ENCODE data around the gene CCDC106. TPM values are rescaled to one million over a fixed set of nuclear protein-coding genes. Genes with fewer than 3 reads are reported as not detected.
A peak's percentile ranks its signal among the peaks of the same experiment; 100 is the strongest.

CCDC106 gene
- total RNA-seq, 1 donor from 2014 or later: 8.0 TPM

DNA sequence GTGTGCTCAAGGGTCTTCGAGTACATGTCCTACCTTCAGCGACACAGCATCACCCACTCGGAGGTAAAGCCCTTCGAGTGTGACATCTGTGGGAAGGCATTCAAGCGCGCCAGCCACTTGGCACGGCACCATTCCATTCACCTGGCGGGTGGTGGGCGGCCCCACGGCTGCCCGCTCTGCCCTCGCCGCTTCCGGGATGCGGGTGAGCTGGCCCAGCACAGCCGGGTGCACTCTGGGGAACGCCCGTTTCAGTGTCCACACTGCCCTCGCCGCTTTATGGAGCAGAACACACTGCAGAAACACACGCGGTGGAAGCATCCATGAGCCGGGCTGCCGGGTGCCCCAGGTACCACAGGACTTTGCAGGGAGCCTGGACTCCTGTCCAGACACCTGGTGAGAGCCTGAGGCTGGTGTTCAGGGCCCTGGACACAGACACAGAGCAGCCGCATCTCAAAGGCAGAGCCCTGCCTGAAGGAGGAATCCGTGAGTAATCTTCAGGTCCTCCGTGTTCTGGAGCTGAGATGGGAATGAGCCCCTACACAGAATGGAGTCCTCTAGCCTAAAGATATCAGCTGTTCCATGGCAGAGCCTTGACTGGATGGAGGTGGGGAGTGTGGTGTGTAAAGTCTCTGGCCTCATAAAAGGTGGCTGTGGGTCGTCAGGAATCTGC lies 3.0 kb upstream of the CCDC106 start:
- peak overlapping the region; percentile 90 for H3K4me3 Mint-ChIP-seq
- H3K4me1 Mint-ChIP-seq: peaks cover 34% of the 10 kb centered on the region
- H3K36me3 Mint-ChIP-seq (ENCODE audit: low read depth): peaks cover 46% of the 10 kb centered on the region
- no peaks in the 10 kb centered on the region for H3K9me3 Mint-ChIP-seq
- DNase-seq: no peak
- no peaks in the 10 kb centered on the region for H3K27me3 Mint-ChIP-seq
- intact Hi-C loops (cut with micrococcal nuclease): loop anchor here (5.0 kb wide), 1 partner anchor 528 kb away; the partner anchor contains the start of gene PPP1R12C
- peak overlapping the region; percentile 97 for H3K27ac Mint-ChIP-seq

DNA sequence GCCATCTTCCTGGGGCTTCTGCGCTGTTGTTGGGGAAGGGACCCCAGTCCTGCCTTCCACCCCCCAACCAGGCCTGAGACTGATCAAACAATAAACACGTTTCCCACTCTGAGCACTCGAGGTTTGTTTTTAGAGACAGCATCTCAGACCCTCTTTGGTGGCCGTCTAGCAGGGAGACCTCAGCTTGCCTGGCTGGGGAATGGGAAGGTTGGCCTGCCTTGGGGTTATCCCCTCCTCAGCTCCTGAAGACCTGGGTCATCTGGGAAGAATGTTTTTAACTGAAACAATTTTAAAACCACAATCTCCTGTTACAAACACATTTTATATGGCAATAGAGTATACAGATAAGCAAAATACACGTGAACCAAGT lies 2.5 kb upstream of the CCDC106 start:
- intact Hi-C loops (cut with micrococcal nuclease): no loop called here
- no peaks in the 10 kb centered on the region for H3K9me3 Mint-ChIP-seq
- H3K36me3 Mint-ChIP-seq (ENCODE audit: low read depth): peaks cover 46% of the 10 kb centered on the region
- peaks cover 36% of the 10 kb centered on the region for H3K4me1 Mint-ChIP-seq
- peak overlapping the region; percentile 56 for H3K27ac Mint-ChIP-seq
- no peak for DNase-seq
- H3K4me3 Mint-ChIP-seq: peak overlapping the region; percentile 57
- no peaks in the 10 kb centered on the region for H3K27me3 Mint-ChIP-seq

DNA sequence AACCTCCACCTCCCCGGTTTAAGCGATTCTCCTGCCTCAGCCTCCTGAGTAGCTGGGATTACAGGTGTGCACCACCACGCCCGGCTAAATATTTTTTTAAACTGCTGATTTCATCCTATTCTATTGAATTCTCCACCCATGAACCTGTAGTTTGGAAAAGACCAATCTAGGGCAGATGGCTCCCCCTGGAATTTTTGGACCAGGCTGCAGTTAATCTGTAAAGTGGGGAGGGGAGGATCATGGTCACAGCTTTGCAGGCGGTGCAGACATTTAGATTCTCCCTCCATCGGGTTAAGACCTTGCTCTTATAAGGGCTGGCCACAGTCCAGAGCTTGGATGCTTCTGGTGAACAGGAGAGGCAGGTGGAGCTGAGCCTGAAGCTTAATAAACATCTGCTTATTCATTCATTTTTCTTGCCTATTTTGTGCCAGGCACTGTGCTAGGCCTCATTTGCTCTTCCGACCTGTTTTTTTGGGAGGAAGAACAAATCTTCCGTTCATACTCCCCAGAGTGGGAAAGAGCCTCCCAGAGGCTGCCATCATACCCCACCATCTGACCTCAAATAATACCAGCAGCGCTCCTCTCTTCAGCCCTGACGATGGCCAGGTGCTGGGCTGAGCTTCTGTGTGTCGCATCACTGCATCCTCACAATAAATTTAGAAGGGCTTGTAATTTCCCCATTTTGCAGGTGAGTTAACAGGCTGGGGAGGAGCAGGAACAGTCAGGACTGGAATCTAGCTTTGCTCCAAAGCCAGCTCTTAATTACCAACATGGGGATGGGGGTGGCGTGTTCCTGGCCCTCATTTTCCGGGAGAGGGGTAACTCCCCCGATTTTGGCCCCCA lies 902 bp upstream of the CCDC106 start:
- peak overlapping the region; percentile 86 for H3K4me3 Mint-ChIP-seq

DNA sequence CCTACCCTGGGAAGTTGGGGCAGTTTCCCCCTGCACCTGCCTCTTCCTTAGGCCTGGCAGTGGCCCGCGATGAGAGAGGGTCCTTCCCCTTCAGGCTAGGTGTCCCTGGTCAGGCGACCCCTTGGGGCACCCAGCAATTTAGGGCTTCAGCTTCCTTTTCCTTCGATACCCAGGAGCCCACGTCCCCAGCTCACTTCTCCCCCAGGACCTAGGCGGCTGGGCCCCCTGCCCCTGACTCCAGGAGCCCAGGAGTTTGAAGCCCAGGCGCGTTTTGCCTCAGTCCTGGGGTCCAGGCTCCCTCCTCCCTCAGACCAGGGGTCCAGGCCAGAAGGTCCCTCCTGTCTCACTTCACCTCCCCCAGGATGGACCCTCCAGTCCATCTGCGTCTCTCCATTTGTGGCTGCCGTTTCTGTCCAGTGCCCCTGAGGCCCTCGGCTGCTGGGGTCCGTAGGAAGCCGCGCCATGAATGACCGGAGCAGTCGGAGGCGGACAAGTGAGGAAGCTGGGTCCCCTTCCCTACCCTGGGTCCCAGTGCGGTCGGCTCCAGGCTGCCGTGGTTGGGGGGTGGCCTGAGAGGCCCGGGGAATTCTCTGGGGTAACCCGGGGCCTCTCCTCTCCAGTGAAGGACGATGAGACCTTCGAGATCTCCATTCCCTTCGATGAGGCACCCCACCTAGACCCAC lies 714 bp downstream of the CCDC106 start:
- peaks cover 33% of the 10 kb centered on the region for H3K4me1 Mint-ChIP-seq
- H3K27me3 Mint-ChIP-seq: peaks cover 1% of the 10 kb centered on the region
- intact Hi-C loops (cut with micrococcal nuclease): no loop called here
- no peak for DNase-seq
- H3K27ac Mint-ChIP-seq: peak overlapping the region; percentile 85
- peak overlapping the region; percentile 82 for H3K4me3 Mint-ChIP-seq
- H3K36me3 Mint-ChIP-seq (ENCODE audit: low read depth): peaks cover 38% of the 10 kb centered on the region
- no peaks in the 10 kb centered on the region for H3K9me3 Mint-ChIP-seq

More for the DNA sequence above, 902 bp upstream of the CCDC106 start:
- H3K36me3 Mint-ChIP-seq (ENCODE audit: low read depth): peaks cover 44% of the 10 kb centered on the region
- intact Hi-C loops (cut with micrococcal nuclease): no loop called here
- H3K27me3 Mint-ChIP-seq: no peaks in the 10 kb centered on the region
- no peaks in the 10 kb centered on the region for H3K9me3 Mint-ChIP-seq
- H3K27ac Mint-ChIP-seq: peak overlapping the region; percentile 69
- H3K4me1 Mint-ChIP-seq: peaks cover 38% of the 10 kb centered on the region
- no peak for DNase-seq

DNA sequence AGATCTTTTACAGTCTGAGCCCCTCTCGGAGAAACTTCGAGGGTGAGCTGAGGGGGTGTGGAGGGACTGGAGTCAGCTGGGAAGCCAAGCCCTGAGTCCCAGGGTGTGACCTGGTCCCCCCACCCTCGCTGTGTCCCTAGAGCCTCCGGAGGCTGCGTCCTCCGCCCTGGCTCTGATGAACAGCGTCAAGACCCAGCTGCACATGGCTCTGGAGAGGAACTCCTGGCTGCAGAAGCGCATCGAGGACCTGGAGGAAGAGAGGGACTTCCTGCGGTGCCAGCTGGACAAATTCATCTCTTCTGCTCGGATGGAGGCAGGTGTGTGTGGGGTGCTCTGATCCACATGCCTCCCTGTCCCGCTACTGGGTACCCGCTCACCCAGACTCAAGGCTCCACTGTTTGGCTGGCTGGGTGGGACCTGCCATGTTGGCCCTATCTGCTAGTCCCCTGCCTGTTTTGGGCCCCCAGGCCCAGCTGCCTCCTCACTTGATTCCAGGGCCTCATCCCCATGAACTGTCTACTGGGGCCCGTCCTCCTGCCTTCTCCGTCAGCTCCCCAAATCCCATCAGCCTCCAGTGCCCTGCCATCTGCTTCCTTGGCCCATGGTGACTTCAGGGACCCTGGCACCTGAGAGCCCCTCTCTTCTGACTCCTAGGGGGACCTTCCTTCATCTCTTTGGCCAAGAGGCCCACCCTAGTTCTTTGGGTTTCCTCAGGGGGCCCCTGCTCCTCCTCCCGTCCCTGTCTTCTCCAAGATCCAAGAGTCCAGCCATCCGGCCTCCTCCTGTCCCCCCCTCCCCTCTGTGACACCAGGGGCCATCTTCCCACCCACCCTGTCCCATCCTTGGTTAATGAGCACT lies 1.5 kb downstream of the CCDC106 start:
- no peak for DNase-seq
- Mint-ChIP-seq H3K27me3 (peaks cover 1% of the 10 kb centered on the region), H3K4me1 (peaks cover 34% of the 10 kb centered on the region), H3K9me3 (no peaks in the 10 kb centered on the region), H3K27ac (peak overlapping the region; percentile 86), H3K4me3 (peak overlapping the region; percentile 82), H3K36me3 (ENCODE audit: low read depth) (peaks cover 33% of the 10 kb centered on the region)
- intact Hi-C loops (cut with micrococcal nuclease): loop anchor here (5.0 to 10.0 kb wide), 3 partner anchors 395 to 665 kb away; partner anchors contain the start of genes PPP6R1, ZNF444 and ZSCAN5A

DNA sequence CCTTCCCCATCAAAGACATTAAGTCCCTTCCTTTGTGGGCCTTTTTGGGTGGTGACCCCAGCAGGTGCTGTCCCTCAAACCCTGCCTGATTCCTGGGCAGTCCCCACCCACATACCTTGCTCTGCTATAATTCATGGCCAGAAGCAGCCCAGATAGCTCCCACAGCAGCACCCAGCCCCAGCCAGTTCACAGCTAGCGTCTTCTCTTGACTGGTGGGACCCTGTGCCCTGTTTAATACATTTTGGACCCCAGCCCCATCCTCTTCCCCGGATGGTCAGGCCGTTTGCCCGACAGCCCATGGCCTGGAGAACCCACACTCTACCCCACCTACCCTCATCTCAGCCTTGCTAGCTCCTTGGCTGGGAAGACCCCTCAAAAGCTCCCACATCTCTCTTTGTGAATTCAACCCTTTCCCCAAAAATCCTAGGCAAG lies 2.1 kb downstream of the CCDC106 start:
- peaks cover 32% of the 10 kb centered on the region for H3K4me1 Mint-ChIP-seq
- DNase-seq: no peak

DNA sequence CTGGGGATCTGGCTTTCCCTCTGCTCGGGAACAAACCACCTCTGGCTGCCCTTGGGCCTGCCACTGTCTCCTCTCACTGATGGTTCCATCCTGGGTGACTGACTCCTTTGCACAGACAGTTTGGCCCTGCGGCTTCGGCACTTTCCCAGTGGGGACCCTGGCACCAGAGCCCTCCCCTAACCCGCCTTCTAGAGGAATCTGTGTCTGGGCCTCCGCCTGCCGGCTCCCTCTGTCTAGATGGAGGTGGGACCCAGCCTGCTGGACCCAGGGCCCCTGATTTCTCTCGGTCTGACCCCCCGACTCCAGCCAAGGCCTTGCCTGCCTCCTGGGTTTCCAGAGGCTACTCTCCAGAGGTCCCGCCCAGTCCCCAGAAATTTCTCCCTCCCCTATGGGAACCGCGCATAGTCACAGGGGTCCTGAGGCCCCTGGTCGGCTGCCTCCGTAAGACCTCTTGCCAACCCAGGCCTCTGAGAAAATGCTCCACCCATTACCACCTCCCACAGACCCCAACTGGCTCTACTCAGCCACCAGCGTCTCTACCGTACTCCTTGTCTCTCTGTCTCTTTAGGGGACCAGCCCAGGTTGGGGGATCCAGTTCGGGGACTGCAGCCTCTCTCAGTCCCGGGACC lies 2.7 kb downstream of the CCDC106 start:
- H3K36me3 Mint-ChIP-seq (ENCODE audit: low read depth): peaks cover 29% of the 10 kb centered on the region
- peak overlapping the region; percentile 82 for H3K4me3 Mint-ChIP-seq
- intact Hi-C loops (cut with micrococcal nuclease): loop anchor here (5.0 to 10.0 kb wide), 3 partner anchors 396 to 664 kb away; partner anchors contain the start of genes PPP6R1, ZNF444 and ZSCAN5A

More for the DNA sequence above, 2.1 kb downstream of the CCDC106 start:
- peak overlapping the region; percentile 86 for H3K27ac Mint-ChIP-seq
- peak overlapping the region; percentile 82 for H3K4me3 Mint-ChIP-seq
- peaks cover 1% of the 10 kb centered on the region for H3K27me3 Mint-ChIP-seq
- peaks cover 30% of the 10 kb centered on the region for H3K36me3 Mint-ChIP-seq (ENCODE audit: low read depth)
- intact Hi-C loops (cut with micrococcal nuclease): loop anchor here (5.0 to 10.0 kb wide), 3 partner anchors 395 to 665 kb away; partner anchors contain the start of genes PPP6R1, ZNF444 and ZSCAN5A
- H3K9me3 Mint-ChIP-seq: no peaks in the 10 kb centered on the region

DNA sequence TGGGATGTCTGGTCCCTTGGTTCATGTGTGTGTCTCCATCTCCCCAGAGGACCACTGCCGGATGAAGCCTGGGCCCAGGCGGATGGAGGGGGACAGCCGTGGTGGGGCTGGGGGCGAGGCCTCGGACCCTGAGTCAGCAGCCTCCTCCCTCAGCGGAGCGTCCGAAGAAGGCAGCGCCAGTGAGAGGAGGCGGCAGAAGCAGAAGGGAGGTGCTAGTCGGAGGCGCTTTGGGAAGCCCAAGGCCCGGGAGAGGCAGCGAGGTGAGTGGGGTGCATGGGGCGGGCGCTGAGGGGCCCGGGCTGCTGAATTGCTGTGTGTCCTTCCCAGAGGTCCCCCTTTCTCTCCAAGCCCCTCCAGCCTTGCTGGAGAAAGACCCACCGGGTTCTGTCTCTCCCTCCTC lies 3.2 kb downstream of the CCDC106 start:
- peaks cover 1% of the 10 kb centered on the region for H3K27me3 Mint-ChIP-seq
- no peaks in the 10 kb centered on the region for H3K9me3 Mint-ChIP-seq
- intact Hi-C loops (cut with micrococcal nuclease): loop anchor here (5.0 to 10.0 kb wide), 3 partner anchors 396 to 664 kb away; partner anchors contain the start of genes PPP6R1, ZNF444 and ZSCAN5A
- no peak for DNase-seq
- H3K27ac Mint-ChIP-seq: no peak overlapping the region
- no peak overlapping the region for H3K4me3 Mint-ChIP-seq
- H3K4me1 Mint-ChIP-seq: peaks cover 37% of the 10 kb centered on the region
- H3K36me3 Mint-ChIP-seq (ENCODE audit: low read depth): peaks cover 32% of the 10 kb centered on the region

More for the DNA sequence above, 2.7 kb downstream of the CCDC106 start:
- H3K27ac Mint-ChIP-seq: peak overlapping the region; percentile 86
- H3K27me3 Mint-ChIP-seq: peaks cover 1% of the 10 kb centered on the region
- H3K4me1 Mint-ChIP-seq: peaks cover 32% of the 10 kb centered on the region
- no peak for DNase-seq
- H3K9me3 Mint-ChIP-seq: no peaks in the 10 kb centered on the region

DNA sequence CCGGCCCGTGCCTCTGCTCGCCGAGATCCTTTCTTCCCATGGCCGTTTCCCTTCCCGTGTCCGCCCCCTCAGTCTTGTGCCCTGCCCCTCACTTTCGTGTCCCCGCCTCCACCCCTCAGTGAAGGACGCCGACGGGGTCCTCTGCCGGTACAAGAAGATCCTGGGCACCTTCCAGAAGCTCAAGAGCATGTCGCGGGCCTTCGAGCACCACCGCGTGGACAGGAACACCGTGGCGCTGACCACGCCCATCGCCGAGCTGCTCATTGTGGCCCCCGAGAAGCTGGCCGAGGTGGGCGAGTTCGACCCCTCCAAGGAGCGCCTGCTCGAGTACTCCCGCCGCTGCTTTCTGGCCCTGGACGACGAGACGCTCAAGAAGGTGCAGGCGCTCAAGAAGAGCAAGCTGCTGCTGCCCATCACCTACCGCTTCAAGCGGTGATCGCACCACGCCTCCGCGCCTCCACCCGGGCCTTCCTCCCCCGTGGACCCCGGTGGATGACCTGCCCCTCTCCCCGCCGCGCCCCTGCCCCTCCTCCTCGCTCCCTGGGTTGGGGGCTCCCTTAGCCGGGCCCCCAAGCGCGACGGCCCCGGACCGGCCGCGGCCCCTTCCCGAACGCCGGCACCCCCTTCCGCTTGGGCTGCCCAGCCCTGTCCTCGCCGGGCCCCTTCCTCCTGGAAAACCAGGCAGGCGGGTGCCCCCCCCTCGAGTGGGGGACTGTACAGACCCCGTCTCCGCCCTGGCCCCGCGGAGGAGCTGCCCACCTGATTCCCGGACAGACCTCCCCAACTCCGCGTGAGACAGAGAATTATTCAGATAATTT lies 4.5 kb downstream of the CCDC106 start:
- Mint-ChIP-seq H3K27ac (no peak overlapping the region), H3K36me3 (ENCODE audit: low read depth) (peaks cover 33% of the 10 kb centered on the region), H3K4me3 (peak overlapping the region; percentile 88), H3K4me1 (peaks cover 43% of the 10 kb centered on the region), H3K27me3 (peaks cover 1% of the 10 kb centered on the region), H3K9me3 (no peaks in the 10 kb centered on the region)
- intact Hi-C loops (cut with micrococcal nuclease): loop anchor here (1.0 to 10.0 kb wide), 4 partner anchors 20 to 662 kb away; partner anchors contain the start of genes PPP6R1, ZNF444 and ZSCAN5A
- peak; percentile 62 for DNase-seq

DNA sequence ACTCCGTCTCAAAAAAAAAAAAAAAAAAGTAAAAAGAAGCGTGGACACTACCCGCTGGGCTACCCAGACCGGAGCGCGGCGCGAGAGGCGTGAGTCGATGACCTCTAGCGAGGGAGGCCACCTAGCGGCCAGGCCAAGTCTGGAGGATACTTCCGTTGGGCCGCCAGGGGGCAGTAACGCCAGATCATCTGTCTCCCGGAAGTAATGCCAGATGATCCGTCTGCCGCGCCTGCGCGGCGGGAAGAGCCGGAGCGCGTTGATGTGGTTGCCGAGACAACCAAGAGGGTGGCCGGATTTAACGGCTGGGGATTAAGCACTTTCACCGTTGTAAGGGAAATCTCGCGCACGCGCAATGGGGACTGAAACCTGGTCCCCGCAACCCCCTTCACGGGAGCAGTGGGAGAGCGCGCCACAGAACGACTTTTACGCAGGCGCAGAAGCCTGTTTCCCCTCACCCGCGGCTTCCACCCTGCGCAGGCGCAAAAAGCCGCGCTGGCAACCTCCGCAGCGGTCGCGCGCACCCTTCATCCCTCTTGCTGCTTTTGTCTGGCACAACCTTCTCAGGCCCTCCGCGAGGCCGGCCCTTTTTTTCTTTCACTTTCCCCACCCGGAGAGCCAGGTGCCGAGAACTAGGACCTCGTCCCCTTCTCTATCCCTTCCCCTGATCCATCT lies 5.8 kb downstream of the CCDC106 start:
- H3K4me3 Mint-ChIP-seq: peak overlapping the region; percentile 88
- intact Hi-C loops (cut with micrococcal nuclease): loop anchor here (1.0 to 10.0 kb wide), 10 partner anchors 10 to 661 kb away; partner anchors contain the start of genes EPN1, FIZ1, PPP6R1 and RPL28
- peak; percentile 99 for DNase-seq
- H3K27ac Mint-ChIP-seq: peak overlapping the region; percentile 99
- peaks cover 1% of the 10 kb centered on the region for H3K27me3 Mint-ChIP-seq
- no peaks in the 10 kb centered on the region for H3K9me3 Mint-ChIP-seq
- H3K4me1 Mint-ChIP-seq: peaks cover 43% of the 10 kb centered on the region
- peaks cover 37% of the 10 kb centered on the region for H3K36me3 Mint-ChIP-seq (ENCODE audit: low read depth)

DNA sequence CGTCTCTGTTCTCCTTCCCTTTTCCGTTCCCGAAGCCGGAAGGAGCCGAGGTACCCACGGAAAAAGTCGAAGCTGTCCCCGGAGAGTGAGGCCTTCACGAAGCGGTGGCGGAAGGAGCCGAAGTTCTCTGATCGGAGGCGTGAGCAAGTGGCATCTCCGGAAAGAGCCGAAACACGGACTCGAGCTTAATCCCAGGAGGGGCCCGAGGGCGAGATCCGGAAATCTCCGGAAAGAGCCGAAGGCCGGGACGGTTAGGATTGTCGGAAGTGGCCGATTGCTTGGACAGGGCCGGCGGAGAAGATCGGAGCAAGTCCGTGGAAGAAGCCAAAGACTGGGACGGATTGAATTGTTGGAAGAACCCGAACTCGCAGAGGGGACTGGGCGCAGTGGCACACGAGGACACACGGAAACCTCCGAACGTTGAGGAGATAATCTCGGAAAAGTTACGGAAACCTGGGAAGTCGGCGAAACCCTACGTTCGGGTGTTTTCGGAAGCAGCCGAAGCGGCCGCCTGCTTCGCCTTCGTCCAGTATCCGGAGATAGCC lies 6.4 kb downstream of the CCDC106 start:
- H3K27ac Mint-ChIP-seq: peak overlapping the region; percentile 99
- DNase-seq: peak; percentile 100
- H3K4me3 Mint-ChIP-seq: peak overlapping the region; percentile 88
- intact Hi-C loops (cut with micrococcal nuclease): loop anchor here (1.0 to 10.0 kb wide), 9 partner anchors 11 to 660 kb away; partner anchors contain the start of genes EPN1, FIZ1, PPP6R1 and RPL28
- peaks cover 42% of the 10 kb centered on the region for H3K4me1 Mint-ChIP-seq
- H3K36me3 Mint-ChIP-seq (ENCODE audit: low read depth): peaks cover 38% of the 10 kb centered on the region
- H3K9me3 Mint-ChIP-seq: no peaks in the 10 kb centered on the region
- peaks cover 1% of the 10 kb centered on the region for H3K27me3 Mint-ChIP-seq

All from activated CD4-positive, alpha-beta T cell treated with anti-CD3 and anti-CD28 coated beads, Interleukin-2, amount 10 ng/mL, durations not matched to agents 24 days and 14 days (primary cell).